ENCODE data around the gene SCN2B. TPM values are rescaled to one million over a fixed set of nuclear protein-coding genes. Genes with fewer than 3 reads are reported as not detected.

The SCN2B gene
- total RNA-seq, 2 donors from 2014 or later: 0.05 TPM; not detected in 1

DNA sequence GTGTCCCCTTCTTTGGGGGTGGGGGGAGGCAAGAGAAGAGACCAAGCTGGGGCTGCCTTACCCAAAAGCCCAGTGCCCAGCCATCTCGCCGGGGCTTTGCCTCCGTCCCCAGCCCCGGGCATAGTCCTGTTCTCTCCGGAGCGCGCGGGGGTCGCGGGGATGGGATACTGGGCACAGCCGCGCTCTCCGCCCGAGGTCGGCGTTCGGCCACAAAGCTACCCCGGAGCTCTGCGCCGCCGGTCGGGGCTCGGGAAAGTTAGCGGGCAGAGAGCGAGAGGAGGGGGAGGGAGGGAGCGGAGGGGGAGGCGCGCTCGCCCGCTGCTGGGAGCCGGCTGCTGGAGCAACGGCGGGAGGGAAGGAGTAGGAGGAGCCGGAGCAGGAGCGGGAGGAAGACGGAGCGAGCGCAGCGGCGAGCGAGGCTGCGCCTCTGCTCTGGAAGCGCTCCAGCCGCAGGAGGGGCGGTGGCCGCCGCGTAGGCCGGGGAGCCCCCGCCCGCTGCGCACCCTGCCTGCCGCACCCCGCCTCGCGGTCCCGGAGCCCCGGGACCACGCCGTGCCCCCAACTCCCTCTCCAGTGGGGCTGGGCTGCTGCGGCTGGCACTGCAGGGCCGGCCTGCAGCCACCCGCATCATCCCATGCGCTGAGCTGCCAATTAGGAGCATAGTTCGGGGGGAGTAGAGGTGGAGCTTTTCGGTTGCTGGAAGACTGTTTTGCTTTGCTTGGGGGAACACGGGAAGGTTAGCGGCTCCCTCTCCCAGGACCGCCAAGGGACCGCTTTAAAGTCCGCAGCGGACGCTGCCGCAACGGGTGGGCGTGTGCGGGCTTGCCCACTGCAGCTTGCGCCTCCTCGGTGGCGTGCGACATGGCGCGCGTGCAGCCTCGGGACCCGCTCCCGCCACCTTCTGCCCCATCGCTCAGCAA, 23.6 kb downstream of the SCN2B start, which contains the start of gene SCN4B:
TSS of gene SCN4B (minus strand) at position 272 of the 920 bp plus-strand sequence. CDS start at position 122, 150 bp downstream.
- H3K36me3 Mint-ChIP-seq: no peaks in the 10 kb centered on the region
- DNase-seq (ENCODE audit: low spot score in 2 of 2): no peak
- no peaks in the 10 kb centered on the region for H3K9me3 Mint-ChIP-seq
- H3K27ac Mint-ChIP-seq: no peak within 1 kb of the TSS
- ATAC-seq: peak; percentile 56 to 59

DNA sequence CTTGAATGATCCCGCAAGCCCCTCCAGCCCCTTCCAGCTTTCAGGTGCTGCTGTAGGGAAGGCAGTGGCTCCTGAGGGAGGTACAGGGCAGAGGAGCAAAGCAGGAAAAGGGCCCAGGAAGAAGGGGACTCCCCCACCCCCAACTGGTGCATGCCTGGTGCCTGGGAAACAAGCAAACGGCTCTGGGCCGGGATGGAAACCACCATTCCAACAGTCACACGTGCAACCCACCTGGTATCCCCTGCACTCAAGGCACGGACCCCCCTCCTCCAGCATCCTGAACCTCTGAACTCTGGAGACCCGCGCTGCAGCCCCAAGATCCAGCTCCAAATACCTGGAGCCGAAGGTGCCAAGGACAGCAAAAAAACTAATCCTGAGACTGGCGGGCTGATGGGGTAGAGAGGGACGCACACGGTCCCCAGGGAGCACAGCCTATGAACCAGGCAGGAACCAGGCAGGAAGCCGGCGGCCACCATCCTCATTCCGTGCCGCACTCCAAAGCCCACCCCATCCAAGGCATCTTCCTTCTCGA, 24.4 kb downstream of the SCN2B start:
- no peak for DNase-seq (ENCODE audit: low spot score in 2 of 2)
- ATAC-seq: no peak
- H3K27ac Mint-ChIP-seq: no peak overlapping the region
- H3K9me3 Mint-ChIP-seq: no peaks in the 10 kb centered on the region
- H3K36me3 Mint-ChIP-seq: no peaks in the 10 kb centered on the region

DNA sequence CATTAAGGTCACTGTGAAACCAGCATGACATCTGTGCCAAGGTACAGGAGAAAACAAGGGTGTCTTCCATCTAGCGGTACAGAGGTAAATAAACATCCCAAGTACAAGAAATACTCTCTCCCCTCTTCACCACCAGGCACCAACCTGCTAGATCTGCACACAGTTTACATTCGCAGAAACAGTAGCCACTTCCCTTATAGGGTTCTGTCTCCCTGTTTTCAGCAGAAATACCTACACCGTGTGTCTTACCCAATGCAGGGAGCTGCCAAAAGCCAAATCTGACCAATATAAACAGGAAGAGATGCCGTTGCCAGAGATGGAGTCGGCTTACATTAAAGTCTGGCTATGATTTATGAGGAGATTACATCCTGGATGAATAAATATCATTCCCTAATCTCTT, 25.0 kb downstream of the SCN2B start:
- ATAC-seq (no peak), DNase-seq (ENCODE audit: low spot score in 2 of 2) (no peak)
- no peaks in the 10 kb centered on the region for H3K36me3 Mint-ChIP-seq
- no peaks in the 10 kb centered on the region for H3K9me3 Mint-ChIP-seq
- no peak overlapping the region for H3K27ac Mint-ChIP-seq

DNA sequence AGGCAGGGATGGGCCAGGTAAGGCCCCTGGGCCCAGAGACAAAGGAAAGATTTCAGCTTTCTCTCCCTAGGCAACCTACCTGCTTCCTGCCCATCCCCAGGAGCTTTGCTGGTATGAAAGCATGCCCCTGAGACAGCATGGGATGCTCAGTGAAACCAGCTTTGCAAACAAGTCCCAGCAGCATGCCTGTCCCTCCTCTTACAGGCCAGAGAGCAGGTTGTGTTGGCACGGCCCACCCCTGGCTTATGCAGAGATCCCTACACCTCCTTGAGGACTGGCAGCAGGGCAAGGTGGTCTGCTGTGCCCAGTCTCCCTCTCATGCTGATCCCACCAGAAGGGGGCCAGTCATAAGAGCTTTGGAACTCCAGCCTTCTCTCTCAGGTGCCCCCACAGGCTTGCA, 26.9 kb downstream of the SCN2B start:
- Mint-ChIP-seq H3K27ac (no peak overlapping the region), H3K36me3 (no peaks in the 10 kb centered on the region), H3K9me3 (no peaks in the 10 kb centered on the region)
- DNase-seq (ENCODE audit: low spot score in 2 of 2) (no peak), ATAC-seq (no peak)

DNA sequence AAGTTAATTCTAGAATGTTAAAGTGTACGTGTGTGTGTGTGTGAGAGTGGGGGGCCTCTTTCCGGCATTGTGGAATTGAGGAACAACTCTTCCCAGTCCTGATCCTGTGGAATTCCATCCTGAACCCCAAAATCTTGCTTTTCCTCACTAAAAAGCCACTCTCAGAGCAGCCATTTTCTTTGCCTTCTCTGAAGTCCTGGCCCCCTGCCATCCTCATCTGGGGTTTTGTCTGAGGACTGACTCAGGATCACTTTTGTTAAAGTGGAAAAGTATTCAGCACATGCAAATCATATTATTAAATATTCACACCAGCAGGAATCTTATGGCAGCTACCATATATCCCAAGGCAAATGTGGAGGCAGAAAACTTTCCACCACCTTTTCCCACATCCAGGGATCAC, 27.6 kb downstream of the SCN2B start:
- no peaks in the 10 kb centered on the region for H3K9me3 Mint-ChIP-seq
- H3K27ac Mint-ChIP-seq: no peak overlapping the region
- H3K36me3 Mint-ChIP-seq: no peaks in the 10 kb centered on the region
- no peak for ATAC-seq
- DNase-seq (ENCODE audit: low spot score in 2 of 2): no peak

DNA sequence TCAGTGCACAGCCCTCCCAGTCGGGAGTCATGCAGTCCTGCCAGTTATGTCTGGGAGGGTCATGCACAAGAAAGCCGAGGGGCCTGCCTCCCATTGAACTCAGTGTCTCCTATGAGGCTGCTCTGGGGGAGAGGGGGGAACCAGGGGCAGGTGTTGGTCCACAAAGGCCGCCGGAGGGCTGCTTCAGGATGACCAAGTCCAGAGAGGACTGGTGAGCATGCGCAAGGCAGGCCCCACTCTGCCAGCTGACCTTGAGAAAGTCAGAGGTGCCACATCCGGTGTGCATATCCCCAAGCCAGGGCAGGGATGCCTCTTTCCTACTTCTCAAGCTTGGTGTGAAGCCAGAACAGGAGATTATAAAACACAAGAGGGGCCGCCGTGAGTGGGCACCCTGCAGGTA, 28.2 kb downstream of the SCN2B start:
- H3K9me3 Mint-ChIP-seq: no peaks in the 10 kb centered on the region
- DNase-seq (ENCODE audit: low spot score in 2 of 2) (no peak), ATAC-seq (no peak)
- H3K27ac Mint-ChIP-seq: no peak overlapping the region
- H3K36me3 Mint-ChIP-seq: no peaks in the 10 kb centered on the region

DNA sequence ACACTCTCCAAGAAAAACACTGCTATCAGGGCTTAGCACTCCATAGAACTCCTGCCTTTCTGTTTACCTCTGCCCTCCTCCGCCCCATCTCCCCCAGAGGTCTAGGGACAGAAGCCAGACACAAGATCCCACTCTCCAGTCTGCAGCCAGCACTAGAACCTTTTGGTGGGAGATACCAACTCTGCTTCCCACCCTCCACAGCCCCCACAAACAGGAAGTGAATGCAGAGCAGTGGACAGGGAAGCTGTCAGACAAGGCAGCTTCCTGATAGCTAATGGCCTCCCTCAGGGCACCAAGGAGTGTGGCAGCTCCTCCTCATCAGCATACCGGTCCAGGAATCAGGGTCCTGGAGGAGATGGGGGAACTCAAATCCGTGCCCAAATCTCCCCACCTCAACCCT, 28.9 kb downstream of the SCN2B start:
- DNase-seq (ENCODE audit: low spot score in 2 of 2): no peak
- no peak for ATAC-seq
- H3K36me3 Mint-ChIP-seq: no peaks in the 10 kb centered on the region
- H3K9me3 Mint-ChIP-seq: no peaks in the 10 kb centered on the region
- H3K27ac Mint-ChIP-seq: no peak overlapping the region

DNA sequence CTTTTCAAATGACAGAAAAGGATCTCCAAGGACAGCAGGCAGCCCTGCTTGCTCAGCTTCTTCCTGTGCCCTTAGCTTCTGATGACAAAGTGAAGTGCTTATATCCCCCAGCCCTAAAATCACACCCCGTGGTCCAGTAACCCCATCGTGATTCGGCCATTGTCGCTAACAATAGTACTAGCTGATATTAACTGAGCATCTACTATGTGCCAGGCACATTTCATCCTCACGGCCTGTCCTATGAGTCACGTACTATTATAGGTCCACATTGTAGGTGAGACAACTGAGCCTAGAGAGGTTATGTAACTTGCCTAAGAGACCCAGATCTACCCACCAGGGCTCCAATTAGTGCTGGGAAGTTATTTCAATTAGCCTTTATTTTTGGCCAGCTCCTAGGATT, 29.9 kb downstream of the SCN2B start:
- DNase-seq (ENCODE audit: low spot score in 2 of 2) (no peak), ATAC-seq (no peak)
- H3K36me3 Mint-ChIP-seq: no peaks in the 10 kb centered on the region
- H3K9me3 Mint-ChIP-seq: no peaks in the 10 kb centered on the region
- no peak overlapping the region for H3K27ac Mint-ChIP-seq

DNA sequence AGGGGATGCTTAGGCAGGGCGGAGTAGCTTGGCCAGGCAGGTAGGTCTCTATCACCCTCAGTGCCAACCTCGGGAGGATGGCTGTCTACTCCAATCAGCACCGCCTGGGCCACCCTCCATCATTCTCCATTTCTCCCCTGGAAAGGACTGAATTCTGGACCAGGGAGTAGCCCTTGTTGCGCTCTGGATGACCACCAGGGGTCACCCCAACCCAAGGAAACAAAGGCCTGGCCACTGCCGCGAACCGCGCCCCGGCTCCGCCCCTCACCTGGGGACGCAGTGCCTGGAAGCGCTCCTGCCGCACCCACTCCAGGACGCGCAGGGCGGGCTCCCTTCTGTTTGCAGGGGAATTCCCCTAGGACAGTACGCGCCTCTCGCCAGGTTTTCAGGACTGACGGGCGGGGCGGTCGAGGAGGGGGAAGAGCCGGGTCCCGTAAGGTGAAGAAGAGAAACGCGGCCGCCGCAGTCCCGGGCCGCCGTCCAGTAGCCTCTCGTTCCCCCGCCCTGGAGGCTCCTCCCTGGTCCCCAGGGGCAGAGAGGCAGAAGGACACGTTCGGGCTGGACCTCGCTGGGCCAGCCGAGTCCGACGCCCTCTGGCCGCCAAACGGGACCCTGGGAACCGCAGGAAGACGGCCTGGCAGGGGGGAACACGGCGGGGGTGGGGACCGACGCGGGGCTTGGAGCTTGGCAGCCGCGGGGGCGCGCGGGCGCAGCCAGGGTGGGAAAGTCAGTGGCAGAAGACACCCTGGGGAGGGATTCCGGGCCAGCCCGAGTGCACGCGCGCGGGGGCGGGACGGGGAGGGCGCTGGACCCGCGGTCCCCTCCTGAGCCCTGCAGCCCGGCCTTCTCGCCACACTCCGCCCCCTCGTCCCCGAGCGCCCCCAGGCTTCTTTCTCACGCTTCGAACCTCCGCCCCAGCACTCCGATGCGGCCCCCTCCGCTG, 30.9 kb downstream of the SCN2B start:
- Mint-ChIP-seq H3K36me3 (no peaks in the 10 kb centered on the region), H3K27ac (no peak overlapping the region), H3K9me3 (no peaks in the 10 kb centered on the region)
- ATAC-seq (peak; percentile 96 to 99), DNase-seq (ENCODE audit: low spot score in 2 of 2) (peak; percentile 92 to 93)

DNA sequence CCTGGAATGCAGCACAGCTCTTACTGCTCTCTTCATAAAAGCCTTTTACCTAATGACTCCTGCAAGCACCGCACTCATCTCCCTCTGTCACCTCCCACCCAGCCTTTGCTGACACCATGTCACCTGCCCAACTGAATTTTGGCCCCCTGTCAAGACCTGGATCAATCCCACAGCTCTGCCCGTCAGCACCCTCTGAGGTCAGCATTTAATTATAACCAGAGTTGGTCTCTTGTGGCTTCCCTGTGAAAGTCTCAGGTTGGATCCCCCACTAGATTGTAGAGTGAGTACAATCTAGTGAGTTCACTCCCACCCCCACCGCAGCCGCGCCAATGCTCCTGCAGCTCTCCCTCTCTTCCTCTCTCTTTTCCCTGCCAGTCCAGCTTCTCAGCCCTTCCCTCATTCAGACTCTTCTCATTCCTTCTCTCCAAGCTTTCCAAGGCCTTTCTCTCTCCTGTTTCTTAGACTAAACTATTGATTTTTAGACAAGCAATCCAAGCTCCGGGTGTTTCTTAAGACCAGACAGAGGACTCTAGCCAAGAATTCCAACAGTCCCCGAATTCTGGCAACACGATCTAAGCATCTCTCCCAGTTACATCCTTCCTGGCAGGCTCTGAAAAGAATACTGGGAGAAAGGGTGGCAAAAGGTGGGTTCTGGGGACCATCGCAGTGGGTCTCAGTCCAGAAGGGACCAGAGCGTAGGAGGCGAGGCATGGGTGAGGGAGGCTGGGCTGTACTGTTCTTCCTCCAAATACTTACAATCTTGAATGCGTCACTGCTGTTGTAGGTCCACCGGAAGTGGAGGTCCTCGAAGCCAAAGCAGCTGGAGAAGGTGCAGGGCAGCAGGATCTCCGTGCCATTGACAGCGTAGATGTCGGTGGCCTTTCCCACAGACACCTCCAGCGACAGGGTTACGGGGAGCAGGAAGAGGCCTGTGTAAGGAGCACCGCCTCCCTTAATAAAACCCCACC, 31.9 kb downstream of the SCN2B start:
- no peak overlapping the region for H3K27ac Mint-ChIP-seq
- H3K36me3 Mint-ChIP-seq: no peaks in the 10 kb centered on the region
- no peak for ATAC-seq
- H3K9me3 Mint-ChIP-seq: no peaks in the 10 kb centered on the region
- DNase-seq (ENCODE audit: low spot score in 2 of 2): no peak

DNA sequence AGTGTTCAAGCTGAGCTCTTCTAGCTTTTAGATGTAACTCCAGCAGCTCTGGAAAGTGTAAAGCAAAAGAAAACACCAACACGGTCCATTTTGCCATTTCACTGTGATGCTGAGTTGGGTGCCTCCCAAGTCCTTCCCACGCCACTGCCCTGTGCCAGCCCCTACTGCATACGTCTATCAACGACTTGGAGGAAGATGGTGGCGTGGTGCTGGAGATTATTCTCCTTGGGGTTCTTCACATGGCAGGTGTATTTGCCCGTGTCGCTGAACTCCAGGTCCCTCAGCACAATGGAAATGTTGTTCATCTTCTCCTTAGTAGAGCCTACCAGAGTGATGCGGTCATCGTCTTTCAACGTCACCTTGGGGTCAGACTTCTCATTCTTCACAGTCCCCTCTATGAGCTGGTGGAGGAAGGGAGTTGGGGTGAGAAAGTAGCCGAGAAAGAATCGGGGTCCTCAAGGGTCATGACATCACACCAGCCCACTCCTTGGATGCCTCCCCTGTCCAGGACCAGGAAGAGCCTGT, 32.7 kb downstream of the SCN2B start:
- Mint-ChIP-seq H3K9me3 (no peaks in the 10 kb centered on the region), H3K36me3 (no peaks in the 10 kb centered on the region), H3K27ac (no peak overlapping the region)
- ATAC-seq: no peak
- no peak for DNase-seq (ENCODE audit: low spot score in 2 of 2)

DNA sequence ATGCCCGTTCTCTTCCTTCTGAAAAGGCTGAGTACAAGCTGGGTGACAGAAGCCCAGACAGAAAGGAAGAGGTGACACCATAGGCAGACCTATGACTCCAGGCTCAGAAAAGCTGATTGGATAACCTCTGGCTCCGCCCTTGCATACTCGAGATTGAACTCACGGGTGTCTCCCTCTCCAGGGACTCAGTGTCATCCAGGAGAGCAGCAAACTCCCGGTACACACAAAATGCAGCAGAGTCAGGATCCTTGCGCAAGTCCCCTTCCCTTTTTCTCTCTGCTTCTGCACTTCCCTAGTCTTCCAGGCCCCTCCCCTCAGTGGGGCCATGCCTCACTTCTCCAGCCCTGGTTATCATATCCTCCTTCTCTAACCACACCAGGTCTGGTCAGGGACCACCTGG, 33.6 kb downstream of the SCN2B start:
- Mint-ChIP-seq H3K36me3 (no peaks in the 10 kb centered on the region), H3K9me3 (no peaks in the 10 kb centered on the region), H3K27ac (no peak overlapping the region)
- ATAC-seq (peak in 1 of 2 donors; percentile 39), DNase-seq (ENCODE audit: low spot score in 2 of 2) (no peak)

DNA sequence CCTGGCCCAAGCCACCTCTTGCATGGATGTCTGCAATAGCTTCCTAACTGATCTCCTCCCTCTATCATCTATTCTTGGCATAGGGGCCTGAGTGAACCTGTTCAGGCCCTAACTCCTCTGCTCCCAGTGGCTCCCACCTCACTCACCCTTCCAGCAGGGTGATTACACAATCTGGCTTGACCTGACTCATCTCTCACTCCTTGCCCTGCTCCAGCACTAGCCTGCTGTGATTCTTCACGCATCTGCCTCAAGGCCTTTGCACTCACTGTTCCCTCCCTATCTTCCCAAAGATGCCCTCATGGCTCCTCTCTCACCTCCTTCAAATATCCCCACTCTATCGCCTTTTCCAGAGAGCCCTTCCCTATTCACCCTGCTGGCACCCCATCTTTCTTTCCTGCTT, 34.4 kb downstream of the SCN2B start:
- DNase-seq (ENCODE audit: low spot score in 2 of 2): no peak
- Mint-ChIP-seq H3K9me3 (no peaks in the 10 kb centered on the region), H3K36me3 (no peaks in the 10 kb centered on the region), H3K27ac (peak overlapping the region; percentile 1 to 28)
- ATAC-seq: no peak

DNA sequence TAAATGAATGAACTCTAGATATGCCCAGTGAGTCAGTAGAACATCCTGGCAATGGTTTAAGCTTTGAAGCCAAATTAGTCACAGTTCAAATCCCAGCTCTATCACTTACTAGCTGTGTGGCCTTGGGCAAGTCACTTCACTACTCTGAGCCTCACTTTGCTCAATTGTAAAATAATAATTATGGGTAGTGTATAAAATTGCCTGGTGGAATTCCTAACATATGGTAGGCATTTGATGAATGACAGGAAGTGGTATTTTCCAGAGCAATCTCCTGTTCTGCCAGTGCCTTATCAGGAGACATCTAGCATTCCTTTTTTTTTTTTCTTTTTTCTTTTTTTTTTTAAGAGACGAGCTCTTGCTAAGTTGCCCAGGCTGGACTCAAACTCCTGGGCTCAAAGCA, 36.9 kb downstream of the SCN2B start:
- peak; percentile 48 to 77 for ATAC-seq
- Mint-ChIP-seq H3K36me3 (no peaks in the 10 kb centered on the region), H3K27ac (no peak overlapping the region), H3K9me3 (no peaks in the 10 kb centered on the region)
- DNase-seq (ENCODE audit: low spot score in 2 of 2): no peak

DNA sequence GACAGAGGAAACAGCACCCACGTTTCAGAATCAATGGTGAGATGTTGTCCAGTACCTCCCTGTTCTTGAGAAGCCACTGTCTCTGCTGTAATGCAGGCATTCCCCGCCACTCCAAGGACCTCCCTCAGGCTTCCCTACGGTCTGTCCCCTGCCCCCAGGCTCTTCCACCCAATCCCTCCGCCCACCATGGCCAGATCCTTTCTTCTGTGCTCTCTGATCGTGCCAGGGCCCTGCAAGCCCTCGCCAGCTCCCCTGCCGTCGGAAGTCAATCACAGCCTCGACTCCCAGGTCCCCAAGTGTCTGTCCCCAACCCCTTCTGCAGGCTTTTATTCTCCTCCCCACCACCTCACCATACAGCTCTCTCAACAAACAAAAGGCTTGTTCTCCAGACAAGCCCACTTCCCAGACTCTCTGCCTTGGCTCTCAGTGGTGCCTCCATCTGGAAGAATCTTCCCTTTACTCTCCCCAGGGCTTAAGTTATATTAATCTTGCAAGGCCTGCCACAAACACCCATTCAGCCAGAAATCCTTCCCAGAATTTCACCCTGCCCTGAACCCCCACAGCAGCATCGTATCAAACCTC, 37.5 kb downstream of the SCN2B start:
- no peak for ATAC-seq
- Mint-ChIP-seq H3K9me3 (no peaks in the 10 kb centered on the region), H3K36me3 (no peaks in the 10 kb centered on the region), H3K27ac (peak overlapping the region in 1 of 2 donors; percentile 51)
- no peak for DNase-seq (ENCODE audit: low spot score in 2 of 2)
